ENCODE measurements around the gene PPP2R1B. TPM values are rescaled to one million over a fixed set of nuclear protein-coding genes. Genes with fewer than 3 reads are reported as not detected.

PPP2R1B gene
- total RNA-seq, 1 donor from 2014 or later: 38.5 TPM

- Mint-ChIP-seq H3K9me3 (ENCODE audit: unreplicated experiment) (no peaks in the 10 kb centered on the region), H3K27ac (ENCODE audit: unreplicated experiment) (no peak overlapping the region), H3K4me3 (ENCODE audit: unreplicated experiment) (no peak overlapping the region), H3K4me1 (ENCODE audit: unreplicated experiment) (peaks cover 21% of the 10 kb centered on the region), H3K36me3 (ENCODE audit: low read depth, unreplicated experiment) (peaks cover 7% of the 10 kb centered on the region), H3K27me3 (ENCODE audit: unreplicated experiment) (peaks cover 9% of the 10 kb centered on the region)
- no peak for TF ChIP-seq CTCF (IDR thresholded peaks at IDR 0.05; ENCODE audit: unreplicated experiment)
- DNase-seq (ENCODE audit: low spot score): no peak
Measured at GRCh38 chr11:111730871-111731591, 35.2 kb downstream of the PPP2R1B start.

DNA sequence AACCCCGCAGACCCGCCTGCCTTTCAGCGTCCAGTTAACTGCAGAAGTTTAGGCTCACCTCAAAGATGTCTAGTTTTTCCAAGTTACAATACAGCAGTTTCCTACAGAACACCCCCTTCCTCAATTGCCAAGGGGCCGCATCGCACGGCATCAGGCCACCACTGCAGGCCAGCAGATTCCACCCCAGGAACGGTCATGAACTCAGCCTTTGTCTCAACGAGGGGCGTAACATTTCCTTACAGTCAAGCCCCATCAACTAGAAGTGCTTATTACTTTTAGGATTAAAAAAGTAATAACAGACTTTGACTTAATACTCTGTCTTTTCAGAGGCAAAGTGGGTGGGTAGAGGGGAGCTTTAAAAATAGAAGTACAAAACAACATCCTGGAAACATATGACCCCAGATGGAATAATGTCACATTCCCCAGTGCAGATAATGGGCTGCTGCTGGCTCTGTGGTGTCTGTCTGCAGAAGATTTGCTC is 36.3 kb downstream of the PPP2R1B start:
- H3K36me3 Mint-ChIP-seq (ENCODE audit: low read depth, unreplicated experiment): peaks cover 12% of the 10 kb centered on the region
- TF ChIP-seq CTCF (IDR thresholded peaks at IDR 0.05; ENCODE audit: unreplicated experiment): no peak
- peaks cover 7% of the 10 kb centered on the region for H3K27me3 Mint-ChIP-seq (ENCODE audit: unreplicated experiment)
- peak overlapping the region; percentile 52 for H3K27ac Mint-ChIP-seq (ENCODE audit: unreplicated experiment)
- DNase-seq (ENCODE audit: low spot score): no peak
- no peak overlapping the region for H3K4me3 Mint-ChIP-seq (ENCODE audit: unreplicated experiment)
- peaks cover 13% of the 10 kb centered on the region for H3K4me1 Mint-ChIP-seq (ENCODE audit: unreplicated experiment)
- no peaks in the 10 kb centered on the region for H3K9me3 Mint-ChIP-seq (ENCODE audit: unreplicated experiment)

DNA sequence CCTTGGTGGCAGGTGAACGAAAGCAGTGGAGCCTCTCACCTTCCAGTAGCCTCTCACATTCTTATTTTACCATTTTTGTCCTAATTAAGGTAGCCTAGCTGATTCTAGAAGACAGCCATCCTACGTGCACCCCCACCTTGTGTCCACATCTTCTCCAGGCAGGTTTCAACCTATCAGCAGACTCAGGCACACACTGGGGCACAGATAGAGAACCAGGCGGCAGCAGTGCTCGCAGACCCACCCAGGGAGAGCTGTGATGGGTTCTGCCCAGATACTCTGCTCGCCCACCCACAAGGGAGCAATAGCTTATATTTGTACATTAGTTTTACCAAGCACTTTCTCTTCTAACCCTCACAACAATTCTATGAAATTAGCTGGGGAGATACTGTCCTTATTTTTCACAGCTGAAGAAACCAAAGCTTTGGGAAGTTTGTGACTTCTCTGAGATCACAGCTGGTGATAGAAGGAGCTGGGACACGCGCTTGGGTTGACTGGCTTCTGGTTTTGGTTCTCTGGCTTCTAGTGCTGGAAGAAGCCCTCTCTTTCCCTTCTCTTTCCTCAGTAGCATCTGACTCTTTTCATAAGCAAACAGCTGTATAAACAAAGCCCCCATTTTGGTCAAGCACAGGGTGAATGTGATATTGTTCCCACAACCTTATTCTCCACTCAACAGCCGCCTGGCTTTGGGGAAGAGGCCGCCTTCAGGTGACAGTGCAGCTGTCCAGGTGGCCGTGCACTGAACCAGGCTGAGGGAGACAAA is 36.9 kb downstream of the PPP2R1B start:
- H3K27me3 Mint-ChIP-seq (ENCODE audit: unreplicated experiment): peaks cover 5% of the 10 kb centered on the region
- peak overlapping the region; percentile 41 for H3K27ac Mint-ChIP-seq (ENCODE audit: unreplicated experiment)
- H3K36me3 Mint-ChIP-seq (ENCODE audit: low read depth, unreplicated experiment): peaks cover 12% of the 10 kb centered on the region

DNA sequence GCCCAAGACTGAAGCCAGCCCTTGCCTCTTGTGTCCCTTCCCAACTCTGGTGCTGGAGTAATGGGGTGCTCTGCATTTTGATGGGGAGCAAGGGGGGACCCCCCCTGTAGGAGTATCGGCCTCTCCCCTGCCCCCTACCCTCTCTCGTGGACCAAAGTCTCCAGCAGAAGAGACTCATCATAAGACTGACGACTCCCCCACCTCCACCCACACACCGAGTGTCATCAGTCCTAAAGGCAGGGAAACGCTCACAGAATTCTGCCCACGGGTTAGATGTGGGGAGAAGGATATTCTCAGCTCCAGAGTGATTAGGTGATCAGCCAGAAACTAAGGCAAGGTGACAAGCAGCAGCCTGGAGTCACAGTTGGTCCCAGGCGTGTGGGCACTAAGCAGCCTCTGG is 38.8 kb downstream of the PPP2R1B start:
- no peaks in the 10 kb centered on the region for H3K9me3 Mint-ChIP-seq (ENCODE audit: unreplicated experiment)

More for the DNA sequence above, 36.9 kb downstream of the PPP2R1B start:
- DNase-seq (ENCODE audit: low spot score): no peak
- peaks cover 11% of the 10 kb centered on the region for H3K4me1 Mint-ChIP-seq (ENCODE audit: unreplicated experiment)
- TF ChIP-seq CTCF (IDR thresholded peaks at IDR 0.05; ENCODE audit: unreplicated experiment): no peak
- no peaks in the 10 kb centered on the region for H3K9me3 Mint-ChIP-seq (ENCODE audit: unreplicated experiment)
- H3K4me3 Mint-ChIP-seq (ENCODE audit: unreplicated experiment): no peak overlapping the region

More for the DNA sequence above, 38.8 kb downstream of the PPP2R1B start:
- H3K36me3 Mint-ChIP-seq (ENCODE audit: low read depth, unreplicated experiment): peaks cover 24% of the 10 kb centered on the region
- no peak for TF ChIP-seq CTCF (IDR thresholded peaks at IDR 0.05; ENCODE audit: unreplicated experiment)
- no peak for DNase-seq (ENCODE audit: low spot score)
- peaks cover 19% of the 10 kb centered on the region for H3K4me1 Mint-ChIP-seq (ENCODE audit: unreplicated experiment)
- no peak overlapping the region for H3K27ac Mint-ChIP-seq (ENCODE audit: unreplicated experiment)
- H3K4me3 Mint-ChIP-seq (ENCODE audit: unreplicated experiment): no peak overlapping the region
- H3K27me3 Mint-ChIP-seq (ENCODE audit: unreplicated experiment): peaks cover 9% of the 10 kb centered on the region

All from endothelial cell (in vitro differentiated cells).